CD4-positive, alpha-beta memory T cell (primary cell): ENCODE data around the gene FAM234B. TPM values are rescaled to one million over a fixed set of nuclear protein-coding genes. Genes with fewer than 3 reads are reported as not detected.

Experiments
- CTCF ChIA-PET: fragments of 350-600 bp; sonication (Branson Sonifier 250); formaldehyde crosslinking; loops from one replicate; lab custom pipeline; 2021; ENCODE audit warnings: inconsistent platforms; ENCODE audit not compliant: partially characterized antibody; lab: Charles Lee
- POLR2A ChIA-PET: fragments of 350-600 bp; sonication (Branson Sonifier 250); formaldehyde crosslinking; loops from one replicate; lab custom pipeline; 2021; ENCODE audit not compliant: partially characterized antibody; lab: Charles Lee
- DNase-seq, 5 donors: peaks; one replicate each; pipeline versions ENCODE4 v3.0.0 to v3.0.0-alpha.2; 2020 to 2022; ENCODE audit warnings: mixed read lengths in 1 of 5
- H3K27ac ChIP-seq: one replicate; pipeline ENCODE4 v1.7.0; 2013; ENCODE audit warnings: low read depth, low read length
- H3K27me3 ChIP-seq: 2 replicates; pipeline ENCODE4 v1.7.0; 2013; ENCODE audit warnings: mild to moderate bottlenecking, low read length, moderate library complexity; ENCODE audit not compliant: insufficient read depth
- H3K36me3 ChIP-seq: 2 replicates; pipeline ENCODE4 v1.7.0; 2013; ENCODE audit warnings: mild to moderate bottlenecking, low read length, moderate library complexity; ENCODE audit not compliant: insufficient read depth
- H3K4me1 ChIP-seq: 2 replicates; pipeline ENCODE4 v1.7.0; 2013; ENCODE audit warnings: mild to moderate bottlenecking, low read length, moderate library complexity; ENCODE audit not compliant: insufficient read depth
- H3K4me3 ChIP-seq, 2 donors: one replicate each; pipeline ENCODE4 v1.7.0; 2013; ENCODE audit warnings: low read length in 2 of 2, mild to moderate bottlenecking in 1 of 2
- H3K9me3 ChIP-seq, 2 donors: one replicate each; pipeline ENCODE4 v1.7.0; 2013; ENCODE audit warnings: low read length in 2 of 2, control low read depth in 1 of 2; ENCODE audit not compliant: control insufficient read depth in 1 of 2
- H3K27ac Mint-ChIP-seq, 7 donors: one replicate each; pipeline ENCODE4 v1.8.0; 2020 to 2021; ENCODE audit warnings: mixed read lengths in 7 of 7, mild to moderate bottlenecking in 6 of 7, inconsistent platforms in 3 of 7, moderate library complexity in 3 of 7
- H3K27me3 Mint-ChIP-seq, 2 donors: one replicate each; pipeline ENCODE4 v1.8.0; 2020 to 2021; ENCODE audit warnings: mixed read lengths in 2 of 2
- H3K36me3 Mint-ChIP-seq, 2 donors: one replicate each; pipeline ENCODE4 v1.8.0; 2020 to 2021; ENCODE audit warnings: mixed read lengths in 2 of 2, inconsistent platforms in 1 of 2, mild to moderate bottlenecking in 1 of 2
- H3K4me1 Mint-ChIP-seq, 4 donors: one replicate each; pipeline ENCODE4 v1.8.0; 2020 to 2021; ENCODE audit warnings: mixed read lengths in 4 of 4, mild to moderate bottlenecking in 1 of 4
- H3K4me3 Mint-ChIP-seq, 8 donors: one replicate each; pipeline ENCODE4 v1.8.0; 2020 to 2021; ENCODE audit warnings: mixed read lengths in 8 of 8, mild to moderate bottlenecking in 7 of 8, moderate library complexity in 6 of 8, inconsistent platforms in 3 of 8
- H3K9me3 Mint-ChIP-seq, 8 donors: one replicate each; pipeline ENCODE4 v1.8.0; 2020 to 2021; ENCODE audit warnings: mixed read lengths in 8 of 8, mild to moderate bottlenecking in 5 of 8, inconsistent platforms in 3 of 8, moderate library complexity in 1 of 8
- intact Hi-C: fragments of 100-400 bp; cut with micrococcal nuclease; formaldehyde crosslinking; loops from one replicate; pipeline ENCODE4 v1.15.1; 2023
- polyA plus RNA-seq, 2 donors: library from polyadenylated mRNA; unstranded; fragments of 300-500 nt; fragmentation: Illumina TruSeq; gene quantifications; one replicate each; pipeline ENCODE4 v1.2.3, GENCODE V29; 2021
- total RNA-seq, 2 experiments: library from RNA; stranded (reverse); gene quantifications; one replicate each; pipeline ENCODE4 v1.2.3, GENCODE V29; 2021

The FAM234B gene
- total and polyA plus RNA-seq, 4 experiments from 2014 or later = 2.6 to 4.0 (median 3.3) TPM

DNA sequence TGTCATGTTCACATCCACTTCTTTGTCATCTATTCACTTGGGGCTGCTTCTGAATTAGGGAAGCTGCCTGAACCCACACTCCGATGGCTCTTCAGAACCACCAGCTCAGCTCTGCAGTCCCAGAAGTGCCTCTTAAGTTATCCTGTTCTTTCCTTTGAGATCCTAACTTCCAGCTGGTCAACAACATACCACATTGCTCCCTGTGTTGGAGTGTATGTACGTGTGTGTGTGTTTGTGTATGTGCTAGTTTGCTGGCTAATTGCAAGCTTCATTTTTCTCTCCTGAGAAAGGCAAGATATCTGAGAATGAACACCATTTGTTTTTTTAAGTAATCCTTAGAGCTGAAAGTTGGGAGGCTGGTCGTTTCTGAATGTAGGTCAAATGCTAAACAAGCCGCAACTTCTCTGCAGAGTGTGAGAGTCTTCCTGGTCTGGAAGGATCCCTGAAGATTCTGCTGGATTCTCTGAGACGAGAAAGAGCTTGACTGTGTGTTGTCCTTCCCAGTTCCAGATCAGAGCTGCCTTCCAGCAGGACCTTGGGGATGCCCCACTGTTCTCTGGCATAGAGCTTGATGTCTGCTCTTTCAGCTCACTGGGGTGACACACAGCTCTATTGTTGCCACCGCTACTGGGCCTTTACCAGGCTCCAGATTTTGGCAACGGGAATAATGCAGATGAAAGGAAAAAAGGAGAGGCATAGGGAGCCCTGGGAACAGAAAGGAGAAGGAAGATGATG, 58.4 kb downstream of the FAM234B start:
- Mint-ChIP-seq H3K4me3 (peak overlapping the region in 7 of 8 donors; percentile 70 to 93 (median 85)), H3K9me3 (no peaks in the 10 kb centered on the region), H3K27me3 (no peaks in the 10 kb centered on the region), H3K36me3 (peaks cover 0 to 1% of the 10 kb centered on the region in 2 donors), H3K27ac (peak overlapping the region; percentile 92 to 99 (median 99)), H3K4me1 (peaks cover 38 to 58% (median 44%) of the 10 kb centered on the region in 4 donors)
- H3K4me1 ChIP-seq = peaks cover 39% of the 10 kb centered on the region
- H3K27me3 ChIP-seq = no peaks in the 10 kb centered on the region
- peak overlapping the region; percentile 93 for H3K27ac ChIP-seq
- intact Hi-C loops = loop anchor here (5.0 kb wide), 1 partner anchor 65 kb away; no protein-coding TSS in a partner anchor
- DNase-seq = no peak
- no peak overlapping the region for H3K4me3 ChIP-seq
- no peaks in the 10 kb centered on the region for H3K36me3 ChIP-seq
- ChIA-PET CTCF (interaction anchor here (1.0 to 8.8 kb wide), 6 partner anchors 59 to 153 kb away, joined by 3 to 213 read pairs (median 4); partner anchors contain the start of gene FAM234B), POLR2A (interaction anchor here (1.2 to 5.4 kb wide), 6 partner anchors 61 to 109 kb away, joined by 3 to 52 read pairs (median 8); partner anchors contain the start of gene EMP1)
- H3K9me3 ChIP-seq = no peaks in the 10 kb centered on the region

- Mint-ChIP-seq H3K9me3 (peaks cover 0 to 3% (median 0%) of the 10 kb centered on the region in 8 donors), H3K27me3 (no peaks in the 10 kb centered on the region), H3K27ac (peak within 1 kb of the TSS; percentile 92 to 99 (median 99)), H3K4me3 (peak within 1 kb of the TSS in 5 of 8 donors; percentile 47 to 93 (median 85)), H3K4me1 (peaks cover 32 to 49% (median 38%) of the 10 kb centered on the region in 4 donors), H3K36me3 (peaks cover 0 to under 1% of the 10 kb centered on the region in 2 donors)
- H3K27me3 ChIP-seq = no peaks in the 10 kb centered on the region
- ChIA-PET POLR2A (interaction anchor here (1.2 to 2.3 kb wide), 2 partner anchors 93 to 103 kb away, joined by 5 to 11 read pairs; partner anchors contain the start of gene EMP1), CTCF (interaction anchor here (1.0 to 8.8 kb wide), 4 partner anchors 95 to 152 kb away, joined by 3 to 213 read pairs (median 6); no protein-coding TSS in a partner anchor)
- peaks cover 30% of the 10 kb centered on the region for H3K4me1 ChIP-seq
- H3K27ac ChIP-seq = peak within 1 kb of the TSS; percentile 93
- H3K36me3 ChIP-seq = no peaks in the 10 kb centered on the region
- H3K9me3 ChIP-seq = no peaks in the 10 kb centered on the region
- H3K4me3 ChIP-seq = no peak within 1 kb of the TSS
- DNase-seq = no peak
- intact Hi-C loops = loop anchor here (5.0 kb wide), 1 partner anchor 64 kb away; no protein-coding TSS in a partner anchor
Measured at GRCh38 chr12:13103391-13104033, 59.3 kb downstream of the FAM234B start, which contains the start of gene GSG1. Gene GSG1 (minus strand): TSS chr12:13103667. CDS start chr12:13103512, 155 bp downstream.

- POLR2A ChIA-PET = no interaction called here
- no peaks in the 10 kb centered on the region for H3K9me3 ChIP-seq
- Mint-ChIP-seq H3K4me1 (peaks cover 24 to 40% (median 30%) of the 10 kb centered on the region in 4 donors), H3K4me3 (no peak overlapping the region), H3K27ac (peak overlapping the region in 4 of 7 donors; percentile 20 to 81 (median 59)), H3K36me3 (no peaks in the 10 kb centered on the region), H3K27me3 (no peaks in the 10 kb centered on the region), H3K9me3 (peaks cover 0 to 4% (median 0%) of the 10 kb centered on the region in 8 donors)
- H3K27me3 ChIP-seq = no peaks in the 10 kb centered on the region
- intact Hi-C loops = loop anchor here (5.0 kb wide), 1 partner anchor 63 kb away; no protein-coding TSS in a partner anchor
- H3K27ac ChIP-seq = no peak overlapping the region
- H3K4me3 ChIP-seq = no peak overlapping the region
- no peak for DNase-seq
- H3K36me3 ChIP-seq = no peaks in the 10 kb centered on the region
- CTCF ChIA-PET = interaction anchor here (1.3 to 8.8 kb wide), 2 partner anchors 12 to 107 kb away, joined by 3 to 213 read pairs; no protein-coding TSS in a partner anchor
- peaks cover 21% of the 10 kb centered on the region for H3K4me1 ChIP-seq
Measured at GRCh38 chr12:13104409-13104808, 60.2 kb downstream of the FAM234B start.

DNA sequence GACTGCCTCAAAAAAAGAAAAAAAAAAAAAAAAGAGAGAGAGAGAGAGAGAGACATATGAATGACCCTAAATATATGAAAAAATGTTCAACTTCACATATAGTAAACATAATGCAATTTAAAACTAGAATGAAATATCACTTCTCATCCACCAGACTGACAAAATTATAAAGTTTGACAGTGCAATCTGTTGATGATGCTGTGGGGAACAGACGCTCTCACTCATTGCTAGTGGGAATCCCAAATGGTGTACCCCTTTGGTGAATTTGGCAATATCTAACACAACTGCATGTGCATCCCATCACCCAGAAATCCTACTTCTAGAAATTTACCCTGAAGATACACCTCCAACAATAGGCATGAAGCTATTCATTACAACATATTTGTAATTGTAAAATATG, 61.6 kb downstream of the FAM234B start:
- ChIA-PET CTCF (interaction anchor here (8.8 kb wide), 1 partner anchor 105 kb away, joined by 213 read pairs; no protein-coding TSS in a partner anchor), POLR2A (no interaction called here)
- no peak for DNase-seq
- H3K27me3 ChIP-seq = no peaks in the 10 kb centered on the region
- intact Hi-C loops = no loop called here
- H3K4me1 ChIP-seq = peaks cover 14% of the 10 kb centered on the region
- peaks cover 15 to 27% (median 18%) of the 10 kb centered on the region in 4 donors for H3K4me1 Mint-ChIP-seq
- H3K9me3 ChIP-seq = no peaks in the 10 kb centered on the region
- peak overlapping the region in 1 of 7 donors; percentile 65 for H3K27ac Mint-ChIP-seq
- H3K27ac ChIP-seq = no peak overlapping the region
- no peaks in the 10 kb centered on the region for H3K36me3 Mint-ChIP-seq
- no peak overlapping the region for H3K4me3 ChIP-seq
- peaks cover 0 to 1% of the 10 kb centered on the region in 2 donors for H3K27me3 Mint-ChIP-seq
- peaks cover 0 to 4% (median 0%) of the 10 kb centered on the region in 8 donors for H3K9me3 Mint-ChIP-seq
- no peaks in the 10 kb centered on the region for H3K36me3 ChIP-seq
- H3K4me3 Mint-ChIP-seq = no peak overlapping the region

DNA sequence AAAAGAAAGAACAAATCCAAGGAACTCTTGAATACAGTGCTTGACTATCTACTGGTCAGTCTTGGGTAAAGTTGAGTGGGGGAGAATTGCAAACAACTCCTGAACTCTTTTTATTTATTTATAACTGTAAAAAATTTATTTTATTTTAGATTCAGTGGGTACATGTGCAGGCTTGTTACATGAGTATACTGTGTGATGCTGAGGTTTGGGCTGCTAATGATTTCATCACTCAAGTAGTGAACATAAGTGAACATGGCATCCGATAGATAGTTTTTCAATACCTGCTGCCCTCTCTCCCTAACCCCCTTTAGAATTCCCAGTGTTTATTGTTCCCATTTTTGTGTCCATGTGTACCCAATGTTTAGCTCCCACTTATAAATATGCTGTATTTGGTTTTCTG, 62.5 kb downstream of the FAM234B start:
- H3K27ac Mint-ChIP-seq = peak overlapping the region in 2 of 7 donors; percentile 11 to 48
- Histone ChIP-seq H3K4me3 (no peak overlapping the region), H3K36me3 (no peaks in the 10 kb centered on the region), H3K27ac (no peak overlapping the region), H3K4me1 (peaks cover 10% of the 10 kb centered on the region), H3K27me3 (no peaks in the 10 kb centered on the region), H3K9me3 (no peaks in the 10 kb centered on the region)
- H3K4me3 Mint-ChIP-seq = no peak overlapping the region
- peaks cover 0 to 4% (median 0%) of the 10 kb centered on the region in 8 donors for H3K9me3 Mint-ChIP-seq
- H3K4me1 Mint-ChIP-seq = peaks cover 12 to 20% (median 15%) of the 10 kb centered on the region in 4 donors
- ChIA-PET CTCF (no interaction called here), POLR2A (interaction anchor here (1.0 kb wide), 1 partner anchor 73 kb away, joined by 3 read pairs; no protein-coding TSS in a partner anchor)
- intact Hi-C loops = no loop called here
- H3K36me3 Mint-ChIP-seq = no peaks in the 10 kb centered on the region
- no peak for DNase-seq
- H3K27me3 Mint-ChIP-seq = peaks cover 0 to 1% of the 10 kb centered on the region in 2 donors

DNA sequence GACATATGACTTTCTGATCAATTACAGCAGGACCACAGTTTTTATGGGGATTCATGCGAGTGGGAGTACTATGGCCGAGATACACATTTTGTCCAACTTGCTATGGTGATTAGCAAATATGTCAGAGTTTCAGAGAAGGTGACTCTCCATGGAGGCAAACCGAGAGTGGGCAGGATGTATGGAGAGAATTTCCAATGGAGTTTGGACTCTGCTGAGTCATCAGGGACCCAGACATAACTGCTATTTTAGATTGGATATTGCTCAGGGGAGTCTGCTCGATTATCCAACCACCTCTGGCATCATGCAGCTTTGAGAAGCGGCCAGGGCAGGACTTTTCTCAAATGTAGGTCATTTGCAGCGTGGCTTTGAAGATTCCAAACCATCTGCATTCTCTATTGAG, 68.8 kb downstream of the FAM234B start:
- Mint-ChIP-seq H3K4me3 (no peak overlapping the region), H3K27ac (no peak overlapping the region)
- intact Hi-C loops = no loop called here

More for the DNA sequence above, 68.8 kb downstream of the FAM234B start:
- no peaks in the 10 kb centered on the region for H3K4me1 Mint-ChIP-seq
- peaks cover 6% of the 10 kb centered on the region for H3K27me3 ChIP-seq
- peaks cover 11 to 13% of the 10 kb centered on the region in 2 donors for H3K27me3 Mint-ChIP-seq
- H3K36me3 Mint-ChIP-seq = no peaks in the 10 kb centered on the region
- no peaks in the 10 kb centered on the region for H3K4me1 ChIP-seq
- CTCF ChIA-PET = no interaction called here
- no peak for DNase-seq
- H3K9me3 ChIP-seq = no peaks in the 10 kb centered on the region
- no peak overlapping the region for H3K27ac ChIP-seq
- H3K36me3 ChIP-seq = no peaks in the 10 kb centered on the region
- POLR2A ChIA-PET = no interaction called here
- peaks cover 0 to 6% (median under 1%) of the 10 kb centered on the region in 8 donors for H3K9me3 Mint-ChIP-seq
- no peak overlapping the region for H3K4me3 ChIP-seq
